ENCODE measurements around the gene POLR3A.
"Not testable (repeated sequence)": the region's sequence is repeated elsewhere in the genome, so short reads cannot be mapped to it uniquely, and the experiment has no call there.

The POLR3A gene

DNA sequence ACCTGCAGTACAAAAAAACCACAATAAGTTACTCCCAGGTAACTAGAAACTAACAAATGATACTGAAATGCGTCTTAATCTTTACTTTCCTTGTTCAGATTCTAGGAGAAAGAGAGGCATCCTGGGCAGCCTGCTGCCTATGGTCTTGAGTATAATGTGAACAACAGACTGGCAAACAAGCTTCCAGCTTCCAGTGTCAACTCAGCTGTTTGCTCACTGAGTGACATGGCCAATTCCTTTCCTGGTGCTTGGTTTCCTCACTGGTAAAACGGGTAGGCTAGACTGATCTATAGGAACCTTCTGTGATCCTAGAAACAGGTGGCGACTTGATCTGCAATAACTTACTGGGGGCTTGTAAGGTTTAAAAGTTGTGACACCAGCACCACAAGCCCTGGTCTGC lies 10.1 kb downstream of the POLR3A start:
- no peak for DNase-seq (ENCODE audit: low spot score)

GRCh38 chr10:78017856-78018255 lies 11.5 kb downstream of the POLR3A start:
- no peak for DNase-seq (ENCODE audit: low spot score)

DNA sequence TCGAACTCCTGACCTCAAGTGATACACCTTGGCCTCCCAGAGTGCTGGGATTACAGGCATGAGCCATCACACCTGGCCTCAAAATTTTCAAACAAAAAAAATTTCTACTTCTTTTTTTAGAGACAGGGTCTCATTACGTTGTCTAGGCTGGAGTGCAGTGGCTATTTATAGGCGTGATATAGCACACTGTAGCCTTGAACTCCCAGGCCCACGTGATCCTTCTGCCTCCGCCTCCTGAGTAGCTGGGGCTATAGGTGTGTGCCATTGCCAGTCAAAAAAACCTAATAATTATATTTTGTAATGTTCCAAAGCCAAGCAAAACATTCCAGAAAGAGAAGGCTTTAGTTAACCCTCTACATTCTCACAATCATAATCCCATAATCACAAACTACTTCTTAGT lies 13.8 kb downstream of the POLR3A start:
- no peak for DNase-seq (ENCODE audit: low spot score)

DNA sequence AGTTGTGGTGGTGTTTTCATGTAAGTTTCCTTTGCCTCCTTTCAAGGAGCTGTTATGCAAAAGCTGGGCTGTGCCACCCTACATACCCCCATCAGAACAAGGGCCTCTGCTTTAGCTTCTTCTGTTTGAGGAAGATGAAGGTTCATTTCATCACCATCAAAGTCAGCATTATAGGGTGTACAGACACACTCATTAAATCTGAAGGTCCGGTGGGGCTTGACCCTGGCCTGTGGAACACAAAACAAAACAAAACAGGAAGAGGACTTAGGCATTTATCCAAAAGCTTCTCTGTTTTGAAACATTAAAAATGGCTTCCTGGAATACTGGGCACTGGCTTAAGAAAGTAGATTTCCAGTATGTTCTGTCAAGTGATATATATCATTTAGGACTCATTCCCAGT lies 15.8 kb downstream of the POLR3A start:
- no peak for DNase-seq (ENCODE audit: low spot score)

DNA sequence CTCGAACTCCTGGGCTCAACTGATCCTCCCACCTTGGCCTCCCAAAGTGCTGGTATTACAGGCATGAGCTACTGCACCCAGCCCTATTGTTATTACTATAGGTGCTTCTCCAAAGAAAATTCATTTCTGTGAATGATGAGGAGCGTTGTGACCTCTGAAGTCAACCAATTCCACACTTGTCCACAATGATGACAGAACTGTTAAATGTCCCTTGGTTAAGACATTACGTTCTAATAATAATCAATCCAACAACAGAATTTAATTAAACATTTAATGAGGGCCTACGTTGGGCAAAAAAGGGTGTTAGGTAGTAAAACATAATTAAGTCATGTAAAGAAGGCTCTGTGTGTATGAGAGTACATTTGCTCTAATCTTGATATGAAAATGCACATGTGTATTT lies 18.2 kb downstream of the POLR3A start:
- DNase-seq (ENCODE audit: low spot score): no peak

GRCh38 chr10:78010278-78010677 lies 19.0 kb downstream of the POLR3A start:
- DNase-seq (ENCODE audit: low spot score): no peak

GRCh38 chr10:78009662-78010061 lies 19.7 kb downstream of the POLR3A start:
- no peak for DNase-seq (ENCODE audit: low spot score)

GRCh38 chr10:78007172-78007571 lies 22.1 kb downstream of the POLR3A start:
- no peak for DNase-seq (ENCODE audit: low spot score)

GRCh38 chr10:78004215-78005026 lies 24.9 kb downstream of the POLR3A start:
- no peak for DNase-seq (ENCODE audit: low spot score)

DNA sequence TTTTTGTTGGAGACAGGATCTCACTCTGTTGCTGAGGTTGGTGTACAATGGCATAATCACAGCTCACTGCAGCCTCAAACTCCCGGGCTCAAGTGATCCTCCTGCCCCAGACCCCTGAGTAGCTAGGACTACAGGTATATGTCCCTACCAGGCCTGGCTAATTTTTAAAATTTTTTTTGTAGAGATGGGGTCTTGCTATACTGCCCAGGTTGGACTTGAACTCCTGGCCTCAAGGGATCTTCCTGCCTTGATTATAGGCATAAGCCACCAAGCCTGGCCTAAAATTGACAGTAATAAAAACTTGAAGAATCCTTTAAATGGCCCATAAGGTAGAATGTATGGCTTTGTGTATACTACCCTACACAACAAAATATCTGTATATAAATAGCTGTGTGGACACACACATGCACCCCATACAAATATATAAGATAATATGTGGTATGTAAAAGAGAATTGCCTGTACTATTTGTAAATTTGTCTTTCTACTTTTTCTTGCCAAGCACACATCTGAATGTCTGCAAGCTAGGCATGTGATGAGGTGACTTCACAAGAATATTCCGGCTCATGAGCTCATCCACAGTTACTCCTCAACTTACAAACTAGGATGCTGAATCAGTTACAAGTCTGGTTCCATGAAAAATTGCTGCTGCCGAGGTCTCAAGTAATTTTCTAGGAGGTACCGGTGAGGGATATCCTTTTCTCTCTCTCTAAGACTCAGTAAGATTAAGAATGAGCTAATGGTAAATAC lies 26.6 kb downstream of the POLR3A start:
- DNase-seq (ENCODE audit: low spot score): no peak

- no peak for DNase-seq (ENCODE audit: low spot score)
Observed at GRCh38 chr10:78000956-78001472, 28.3 kb downstream of the POLR3A start.

DNA sequence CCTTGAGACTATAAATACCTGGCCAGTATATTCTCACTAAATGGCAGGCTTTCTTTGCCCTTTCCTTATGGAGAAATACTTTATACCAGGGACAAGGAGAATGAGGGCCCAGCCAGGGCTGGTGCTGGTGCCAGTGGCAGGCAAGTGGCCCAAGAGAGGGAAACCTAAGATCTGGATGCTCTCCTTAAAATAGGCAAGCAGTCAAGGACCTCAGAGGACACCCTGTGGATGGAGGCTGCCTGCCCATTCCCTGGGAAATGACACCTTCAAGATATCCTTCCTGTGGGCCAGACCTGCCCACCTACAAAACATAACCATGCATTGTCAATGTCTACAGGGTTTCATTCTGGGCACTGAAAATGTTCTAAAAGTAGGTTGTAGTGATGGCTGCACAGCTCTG lies 29.1 kb downstream of the POLR3A start:
- no peak for DNase-seq (ENCODE audit: low spot score)

GRCh38 chr10:77998780-77999179 lies 30.5 kb downstream of the POLR3A start:
- not testable (repeated sequence) for DNase-seq (ENCODE audit: low spot score)

DNA sequence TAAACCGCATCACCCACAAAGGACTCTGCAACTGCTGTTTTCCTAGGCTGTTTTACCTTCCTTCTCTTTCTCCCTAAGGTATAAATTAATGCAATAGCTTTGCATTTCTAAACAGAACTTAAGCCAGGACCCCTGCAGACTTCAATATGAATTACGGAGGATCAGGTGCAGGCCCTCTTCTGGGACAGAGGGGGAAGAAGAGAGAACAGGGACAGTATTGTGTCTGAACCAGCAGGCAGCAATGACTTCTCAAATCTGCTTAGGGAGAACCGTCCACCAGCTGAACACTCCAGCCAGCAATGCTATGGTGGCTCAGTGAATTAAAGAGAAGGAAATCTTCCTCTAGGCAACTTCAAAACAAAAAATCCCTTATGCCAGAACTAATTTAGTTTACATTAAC lies 35.7 kb downstream of the POLR3A start:
- no peak for DNase-seq (ENCODE audit: low spot score)

DNA sequence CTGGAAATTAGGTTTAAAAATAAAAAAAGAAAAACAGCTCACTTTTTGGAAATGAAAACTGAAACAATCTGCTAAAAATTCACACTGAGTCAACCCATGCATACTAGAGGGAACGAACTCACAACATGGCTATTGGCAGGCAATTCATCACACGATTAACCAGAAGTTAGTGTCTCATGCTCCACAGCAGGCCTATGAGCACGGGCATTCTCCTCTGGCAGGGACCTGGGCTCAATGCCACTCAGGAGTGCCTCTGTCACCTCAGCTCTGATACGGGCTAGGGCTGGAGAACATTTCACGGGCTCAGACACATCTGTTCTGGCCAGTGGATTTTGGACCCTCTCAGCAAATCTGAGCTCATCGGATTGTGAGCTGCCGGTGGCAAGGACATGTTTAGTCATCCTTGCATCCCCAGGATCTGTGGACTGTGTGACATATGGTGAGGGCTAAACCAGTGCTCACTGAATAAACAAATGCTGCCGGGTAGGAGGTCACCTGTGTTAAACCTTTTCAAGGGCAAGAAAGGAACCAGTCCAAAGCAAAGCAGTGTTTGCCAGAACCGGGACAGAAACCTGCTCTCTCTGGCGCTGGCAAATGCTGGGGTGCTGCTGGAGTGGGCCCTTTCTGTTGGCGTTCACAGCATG lies 40.1 kb downstream of the POLR3A start:
- DNase-seq (ENCODE audit: low spot score): no peak

GRCh38 chr10:77987671-77988255 lies 41.6 kb downstream of the POLR3A start:
- DNase-seq (ENCODE audit: low spot score): no peak

DNA sequence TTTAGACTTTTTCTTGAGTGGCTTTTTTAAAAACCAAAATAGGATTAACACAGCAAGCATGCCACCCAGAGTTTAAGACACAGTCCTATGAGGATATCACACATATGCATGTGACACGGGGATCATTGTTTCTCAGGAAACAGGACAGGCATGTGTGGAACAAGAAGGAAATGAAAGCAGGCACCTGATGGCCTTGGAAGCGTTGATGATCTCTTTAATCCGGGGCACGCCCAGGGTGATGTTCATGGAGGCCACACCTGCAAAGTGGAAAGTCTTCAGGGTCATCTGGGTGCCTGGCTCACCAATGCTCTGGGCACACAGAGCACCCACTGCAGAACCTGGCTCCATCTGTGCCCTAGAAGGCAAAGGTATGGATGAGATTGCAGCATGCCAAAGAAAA lies 44.3 kb downstream of the POLR3A start:
- DNase-seq (ENCODE audit: low spot score): no peak

- no peak for DNase-seq (ENCODE audit: low spot score)
Observed at GRCh38 chr10:77983384-77984341, 45.7 kb downstream of the POLR3A start.

- DNase-seq (ENCODE audit: low spot score): no peak
Observed at GRCh38 chr10:77981281-77981680, 48.0 kb downstream of the POLR3A start.

DNA sequence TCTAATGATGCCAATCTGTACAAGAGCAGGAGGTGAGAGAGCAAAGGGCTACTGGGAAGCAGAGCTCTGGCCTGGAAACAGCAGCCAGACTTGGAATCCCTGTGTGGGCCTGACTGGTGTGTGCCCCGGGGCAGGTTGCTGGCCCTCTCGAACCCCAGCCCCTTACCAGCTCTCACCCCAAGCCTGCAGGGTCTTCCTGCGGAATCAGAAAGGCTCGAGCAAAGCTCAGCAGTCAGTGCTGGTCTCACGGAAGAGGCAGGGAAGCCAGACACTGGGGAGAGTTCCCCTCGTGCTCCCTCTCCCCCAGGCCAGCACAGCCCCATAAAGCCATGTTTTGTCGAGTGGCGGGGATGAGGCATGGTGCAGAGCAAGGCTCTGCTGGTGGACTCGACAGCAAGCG lies 50.1 kb downstream of the POLR3A start:
- no peak for DNase-seq (ENCODE audit: low spot score)

DNA sequence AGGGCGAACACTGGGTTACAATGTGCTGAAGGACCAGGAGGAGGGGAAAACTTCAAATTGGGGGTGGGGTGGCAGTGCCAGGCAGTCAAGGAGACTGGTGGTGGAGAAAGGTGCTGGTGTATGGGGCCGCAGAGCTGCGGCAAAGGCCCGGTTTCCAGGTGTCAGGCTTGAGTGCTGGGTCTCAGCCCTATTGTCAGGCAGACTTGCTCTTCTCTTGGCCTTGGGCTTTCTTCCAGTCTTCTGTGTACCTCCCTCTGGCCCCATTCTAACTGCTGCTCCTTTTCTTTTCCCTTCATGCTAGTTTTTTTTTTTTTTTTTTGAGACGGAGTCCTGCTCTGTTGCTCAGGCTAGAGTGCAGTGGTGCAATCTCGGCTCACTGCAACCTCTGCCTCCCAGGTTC lies 51.0 kb downstream of the POLR3A start:
- no peak for DNase-seq (ENCODE audit: low spot score)

All from left forelimb (tissue), 1 donor.